HEK293 (cell line): ENCODE results near the gene ORMDL2.
A peak's percentile ranks its signal among the peaks of the same experiment; 100 is the strongest.

ENCODE experiments used
- BCL6B ChIP-seq: fragments of 450-650 bp; formaldehyde crosslinking; IDR thresholded peaks from 2 replicates; pipeline ENCODE4 v1.5.1; 2017; ENCODE audit warnings: missing biosample characterization, missing genetic modification characterization
- GLI4 ChIP-seq: fragments of 450-650 bp; formaldehyde crosslinking; IDR thresholded peaks from 2 replicates; pipeline ENCODE4 v1.5.1; 2016; ENCODE audit warnings: missing biosample characterization, missing genetic modification characterization
- GLIS2 ChIP-seq: fragments of 450-650 bp; formaldehyde crosslinking; IDR thresholded peaks from 2 replicates; pipeline ENCODE4 v1.5.1; 2016; ENCODE audit warnings: missing biosample characterization, missing genetic modification characterization
- HOXC10 ChIP-seq: sonication (generic); formaldehyde crosslinking; IDR thresholded peaks from 2 replicates; pipeline ENCODE4 v1.8.1; 2023; ENCODE audit warnings: mild to moderate bottlenecking, missing genetic modification reagents
- HOXD13 ChIP-seq: sonication (generic); formaldehyde crosslinking; IDR thresholded peaks from 2 replicates; pipeline ENCODE4 v1.8.0; 2022; ENCODE audit warnings: missing genetic modification reagents, borderline replicate concordance
- KLF16 ChIP-seq: fragments of 450-650 bp; formaldehyde crosslinking; IDR thresholded peaks from 2 replicates; pipeline ENCODE4 v1.5.1; 2017; ENCODE audit warnings: missing biosample characterization, missing genetic modification characterization
- PRDM1 ChIP-seq: fragments of 450-650 bp; formaldehyde crosslinking; IDR thresholded peaks from 2 replicates; pipeline ENCODE4; 2016; ENCODE audit warnings: missing biosample characterization, missing genetic modification characterization
- PRDM2 ChIP-seq: fragments of 450-650 bp; formaldehyde crosslinking; IDR thresholded peaks from 2 replicates; pipeline ENCODE4 v1.5.1; 2016; ENCODE audit warnings: missing biosample characterization, missing genetic modification characterization, borderline replicate concordance
- ZBTB26 ChIP-seq: fragments of 450-650 bp; formaldehyde crosslinking; optimal IDR thresholded peaks from 2 replicates; pipeline ENCODE3; 2016; ENCODE audit warnings: missing biosample characterization, mild to moderate bottlenecking, missing genetic modification characterization
- ZEB2 ChIP-seq: fragments of 450-650 bp; formaldehyde crosslinking; IDR thresholded peaks from 2 replicates; pipeline ENCODE4 v1.5.1; 2016; ENCODE audit warnings: missing biosample characterization, missing genetic modification characterization
- ZNF169 ChIP-seq: fragments of 450-650 bp; formaldehyde crosslinking; IDR thresholded peaks from 2 replicates; pipeline ENCODE4 v1.5.1; 2016; ENCODE audit warnings: missing biosample characterization, missing genetic modification characterization
- ZNF175 ChIP-seq: fragments of 450-650 bp; formaldehyde crosslinking; IDR thresholded peaks from 2 replicates; pipeline ENCODE4 v1.5.1; 2016; ENCODE audit warnings: missing biosample characterization, missing genetic modification characterization
- ZNF202 ChIP-seq: fragments of 450-650 bp; formaldehyde crosslinking; IDR thresholded peaks from 2 replicates; pipeline ENCODE4 v1.5.1; 2016; ENCODE audit warnings: missing biosample characterization, missing genetic modification characterization, borderline replicate concordance
- ZNF302 ChIP-seq: fragments of 450-650 bp; formaldehyde crosslinking; IDR thresholded peaks from 2 replicates; pipeline ENCODE4 v1.5.1; 2016; ENCODE audit warnings: missing biosample characterization, missing genetic modification characterization, low read depth
- ZNF362 ChIP-seq: fragments of 450-650 bp; formaldehyde crosslinking; IDR thresholded peaks from 2 replicates; pipeline ENCODE4 v1.5.1; 2016; ENCODE audit warnings: missing biosample characterization, missing genetic modification characterization
- ZNF366 ChIP-seq: fragments of 450-650 bp; formaldehyde crosslinking; conservative IDR thresholded peaks from 2 replicates; pipeline ENCODE4 v1.5.1; 2016; ENCODE audit warnings: missing biosample characterization, missing genetic modification characterization
- ZNF391 ChIP-seq: fragments of 450-650 bp; formaldehyde crosslinking; IDR thresholded peaks from 2 replicates; pipeline ENCODE4 v1.5.1; 2016; ENCODE audit warnings: low read depth, missing biosample characterization, missing genetic modification characterization, borderline replicate concordance
- ZNF423 ChIP-seq: fragments of 450-650 bp; formaldehyde crosslinking; IDR thresholded peaks from 2 replicates; pipeline ENCODE4 v1.5.1; 2016; ENCODE audit warnings: missing biosample characterization, missing genetic modification characterization
- ZNF433 ChIP-seq: fragments of 450-650 bp; formaldehyde crosslinking; IDR thresholded peaks from 2 replicates; pipeline ENCODE4 v1.5.1; 2016; ENCODE audit warnings: missing biosample characterization, missing genetic modification characterization, low read depth
- ZNF473 ChIP-seq: fragments of 450-650 bp; formaldehyde crosslinking; IDR thresholded peaks from 2 replicates; pipeline ENCODE4 v1.5.1; 2017; ENCODE audit warnings: missing biosample characterization, missing genetic modification characterization
- ZNF513 ChIP-seq: fragments of 450-650 bp; IDR thresholded peaks from 2 replicates; pipeline ENCODE4 v1.5.1; 2018; ENCODE audit warnings: missing biosample characterization, missing genetic modification characterization
- ZNF692 ChIP-seq: fragments of 450-650 bp; formaldehyde crosslinking; IDR thresholded peaks from 2 replicates; pipeline ENCODE4 v1.5.1; 2016; ENCODE audit warnings: missing biosample characterization, missing genetic modification characterization
- ZNF785 ChIP-seq: fragments of 450-650 bp; formaldehyde crosslinking; IDR thresholded peaks from 2 replicates; pipeline ENCODE4 v1.5.1; 2016; ENCODE audit warnings: missing biosample characterization, missing genetic modification characterization

The ORMDL2 gene

GRCh38 chr12:55830601-55831446 lies 13.0 kb downstream of the ORMDL2 start (continued):
- no peak; the same call in 1 of the 2 replicates for TF ChIP-seq ZEB2 (tag by site-specific recombination)
- TF ChIP-seq ZNF169 (tag by site-specific recombination), result no peak
- no peak; the same call in 1 of the 2 replicates for TF ChIP-seq ZNF391
- no peak for TF ChIP-seq HOXC10 (CRISPR knock-in tag)
- no peak for TF ChIP-seq ZNF362 (tag by site-specific recombination)
- no peak for TF ChIP-seq HOXD13
- peak; percentile 99 for TF ChIP-seq ZBTB26
- TF ChIP-seq ZNF692, result no peak
- no peak for TF ChIP-seq ZNF513 (tag by site-specific recombination)
- peak; percentile 45; the same call in 1 of the 2 replicates for TF ChIP-seq KLF16 (tag by site-specific recombination)
- no peak for TF ChIP-seq ZNF433 (tag by site-specific recombination)
- no peak for TF ChIP-seq GLI4 (tag by site-specific recombination)
- no peak for TF ChIP-seq ZNF175 (tag by site-specific recombination)
- TF ChIP-seq ZNF785 (tag by site-specific recombination), result 0 out of 2 replicates have a peak, but pooled peaks have one; percentile 29
- no peak for TF ChIP-seq ZNF366 (tag by site-specific recombination)
- no peak for TF ChIP-seq ZNF302 (tag by site-specific recombination)
- TF ChIP-seq ZNF473 (tag by site-specific recombination), result no peak
- peak; percentile 52; the same call in 1 of the 2 replicates for TF ChIP-seq GLIS2 (tag by site-specific recombination)
- TF ChIP-seq BCL6B, result no peak
- TF ChIP-seq PRDM2 (tag by site-specific recombination), result no peak
- TF ChIP-seq PRDM1 (tag by site-specific recombination), result peak; percentile 34; the same call in 1 of the 2 replicates
- no peak for TF ChIP-seq ZNF423
- no peak for TF ChIP-seq ZNF202 (tag by site-specific recombination)
